ENCODE data around the gene MRGPRX3. TPM values are rescaled to one million over a fixed set of nuclear protein-coding genes. Genes with fewer than 3 reads are reported as not detected.
A peak's percentile ranks its signal among the peaks of the same experiment; 100 is the strongest.

Gene MRGPRX3
- total RNA-seq (not detected), polyA plus RNA-seq (ENCODE audit: insufficient read depth in 1 of 8, insufficient read length in 8 of 8, low replicate concordance in 1 of 8) (not detected)
- long read RNA-seq, donor 1: 0 reads
- long read RNA-seq, donor 2: 0 reads
- long read RNA-seq, donor 3: 0 reads
- long read RNA-seq, donor 4: 0 reads
- long read RNA-seq, donor 5: 0 reads
- long read RNA-seq, donor 6: 0 reads
- long read RNA-seq, donor 7: 0 reads
- long read RNA-seq, donor 8: 0 reads
- long read RNA-seq, donor 9: 0 reads
- long read RNA-seq, donor 10: 0 reads
- long read RNA-seq, donor 11: 0 reads

DNA sequence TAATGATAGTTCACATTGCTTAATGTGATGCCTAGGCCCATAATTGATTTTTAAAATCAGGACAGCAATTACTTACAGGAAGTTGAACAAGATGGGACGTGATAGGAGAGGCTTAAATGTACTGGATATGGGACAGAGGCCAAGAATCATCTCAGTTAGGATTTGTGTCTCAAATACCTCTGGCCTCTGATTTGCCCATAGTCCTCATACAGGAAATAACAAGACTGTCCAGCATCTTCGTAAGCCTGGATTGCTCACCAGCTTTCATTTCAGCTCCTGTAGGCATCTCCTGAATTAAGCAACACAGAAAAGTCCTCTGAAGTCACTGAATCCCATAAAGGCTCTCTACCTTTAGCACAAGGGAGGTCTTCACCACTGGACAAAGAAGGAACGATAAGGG, at the start of gene MRGPRX3:
Gene MRGPRX3, plus strand, starts transcription at position 231 of the 400 bp plus-strand sequence. CDS start 4,632 bp downstream, outside the sequence.
- Histone ChIP-seq H3K4me1 (ENCODE audit: control insufficient read depth, insufficient read depth, low read length) (no peaks in the 10 kb centered on the region), H3K4me3 (ENCODE audit: low read length) (no peak within 1 kb of the TSS), H3K27ac (ENCODE audit: low read length) (no peak within 1 kb of the TSS), H3K36me3 (ENCODE audit: control insufficient read depth, insufficient read depth, low read length) (no peaks in the 10 kb centered on the region), H3K27me3 (ENCODE audit: control insufficient read depth, insufficient read depth, low read length) (no peaks in the 10 kb centered on the region), H3K9me3 (replicated peaks; ENCODE audit: control insufficient read depth, low read depth, low read length) (no peaks in the 10 kb centered on the region)
- no peak for DNase-seq
- no CpG with 5 or more reads among the region's 3 CpGs for WGBS (ENCODE audit: insufficient coverage)

DNA sequence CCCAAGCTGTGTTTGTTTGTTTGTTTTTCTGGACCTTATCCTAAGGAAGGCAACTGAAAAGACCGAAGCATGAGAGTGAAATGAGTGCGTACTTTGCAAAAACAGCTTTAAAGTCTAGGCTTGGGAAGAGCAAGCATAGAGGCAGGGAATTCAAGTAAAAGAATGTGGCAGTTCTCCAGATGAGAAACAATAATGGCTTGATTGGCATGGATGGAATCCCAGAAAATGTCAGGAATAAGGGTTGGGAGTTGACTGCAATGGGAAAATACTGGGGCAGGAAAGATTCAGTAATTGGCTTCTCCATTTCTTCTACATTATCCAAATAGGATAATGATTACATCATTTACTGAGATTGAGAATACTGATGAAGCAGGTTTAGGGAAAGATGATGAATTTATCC, 44.0 kb upstream of the MRGPRX3 start:
- H3K36me3 ChIP-seq (ENCODE audit: control insufficient read depth, insufficient read depth, low read length): peaks cover 37% of the 10 kb centered on the region
- no peaks in the 10 kb centered on the region for H3K9me3 ChIP-seq (replicated peaks; ENCODE audit: control insufficient read depth, low read depth, low read length)
- no peak overlapping the region for H3K27ac ChIP-seq (ENCODE audit: low read length)
- H3K4me3 ChIP-seq (ENCODE audit: low read length): no peak overlapping the region
- no peaks in the 10 kb centered on the region for H3K27me3 ChIP-seq (ENCODE audit: control insufficient read depth, insufficient read depth, low read length)
- no peaks in the 10 kb centered on the region for H3K4me1 ChIP-seq (ENCODE audit: control insufficient read depth, insufficient read depth, low read length)
- no peak for DNase-seq
- 100% methylated on average over 2 of the region's 2 CpGs for WGBS (ENCODE audit: insufficient coverage)

DNA sequence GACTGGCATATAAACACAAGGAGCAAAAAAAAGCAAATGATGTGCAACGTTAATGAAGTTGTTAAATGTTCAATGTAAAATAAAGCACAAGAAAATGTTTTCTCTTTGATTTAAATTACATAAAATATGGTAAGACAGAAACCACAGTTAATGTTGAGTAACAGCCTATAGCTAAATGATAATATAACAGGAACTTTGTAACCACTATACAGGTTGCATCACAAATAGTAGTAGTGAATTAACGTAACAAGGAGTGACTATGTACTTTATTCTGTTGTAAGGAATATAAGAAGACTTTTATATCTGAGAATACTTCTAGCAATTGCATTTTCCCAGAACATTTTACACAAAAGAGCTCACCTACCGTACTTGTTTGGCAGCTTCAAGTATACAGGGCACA, 43.4 kb upstream of the MRGPRX3 start:
- DNase-seq: no peak
- Histone ChIP-seq H3K4me3 (ENCODE audit: low read length) (no peak overlapping the region), H3K27ac (ENCODE audit: low read length) (no peak overlapping the region), H3K36me3 (ENCODE audit: control insufficient read depth, insufficient read depth, low read length) (peaks cover 43% of the 10 kb centered on the region), H3K27me3 (ENCODE audit: control insufficient read depth, insufficient read depth, low read length) (no peaks in the 10 kb centered on the region), H3K4me1 (ENCODE audit: control insufficient read depth, insufficient read depth, low read length) (no peaks in the 10 kb centered on the region), H3K9me3 (replicated peaks; ENCODE audit: control insufficient read depth, low read depth, low read length) (no peaks in the 10 kb centered on the region)
- WGBS (ENCODE audit: insufficient coverage): 100% methylated on average over 1 of the region's 3 CpGs

DNA sequence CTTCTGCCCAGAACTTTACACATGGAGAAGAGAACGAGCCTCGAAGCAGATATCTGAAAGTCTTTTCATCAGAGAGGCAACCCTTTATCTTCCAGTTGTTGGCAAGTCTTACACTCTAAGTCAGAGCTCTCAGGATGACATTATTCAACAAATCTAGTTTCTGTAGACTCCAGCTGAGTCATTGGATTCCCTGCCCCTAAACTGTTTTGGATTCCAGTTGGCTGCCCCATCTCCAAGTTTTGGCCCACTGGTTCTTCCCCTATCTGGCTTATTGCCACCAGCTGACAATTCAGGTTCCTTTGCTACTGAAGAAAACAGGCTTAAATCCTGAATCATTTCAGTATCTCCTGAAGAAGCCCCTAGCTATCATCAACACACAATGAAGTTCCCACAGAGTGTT, 40.6 kb upstream of the MRGPRX3 start:
- peaks cover 49% of the 10 kb centered on the region for H3K36me3 ChIP-seq (ENCODE audit: control insufficient read depth, insufficient read depth, low read length)
- H3K9me3 ChIP-seq (replicated peaks; ENCODE audit: control insufficient read depth, low read depth, low read length): no peaks in the 10 kb centered on the region
- no peak overlapping the region for H3K27ac ChIP-seq (ENCODE audit: low read length)
- DNase-seq: no peak
- H3K4me3 ChIP-seq (ENCODE audit: low read length): no peak overlapping the region
- H3K27me3 ChIP-seq (ENCODE audit: control insufficient read depth, insufficient read depth, low read length): no peaks in the 10 kb centered on the region
- WGBS (ENCODE audit: insufficient coverage): 95% methylated on average over 2 of the region's 2 CpGs
- no peaks in the 10 kb centered on the region for H3K4me1 ChIP-seq (ENCODE audit: control insufficient read depth, insufficient read depth, low read length)

DNA sequence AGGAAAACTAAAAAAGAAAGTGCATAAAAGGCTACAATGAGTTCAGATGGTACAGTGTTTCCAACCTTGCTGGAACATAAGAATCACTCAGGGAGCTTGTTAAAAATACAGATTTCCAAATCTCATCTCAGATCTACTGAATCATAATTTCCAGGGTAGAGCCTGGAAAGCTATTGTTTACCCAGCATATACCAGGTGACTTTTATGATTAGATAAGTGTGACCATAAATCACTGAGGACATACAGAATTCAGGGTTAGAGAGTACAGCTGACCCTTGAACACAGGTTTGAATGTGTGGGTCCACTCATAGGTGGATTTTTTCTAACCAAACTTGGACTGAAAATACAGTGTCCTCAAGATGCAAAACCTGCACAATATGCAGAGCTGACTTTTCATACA, 38.4 kb upstream of the MRGPRX3 start:
- Histone ChIP-seq H3K27ac (ENCODE audit: low read length) (no peak overlapping the region), H3K36me3 (ENCODE audit: control insufficient read depth, insufficient read depth, low read length) (peaks cover 46% of the 10 kb centered on the region), H3K4me1 (ENCODE audit: control insufficient read depth, insufficient read depth, low read length) (no peaks in the 10 kb centered on the region), H3K4me3 (ENCODE audit: low read length) (no peak overlapping the region), H3K9me3 (replicated peaks; ENCODE audit: control insufficient read depth, low read depth, low read length) (no peaks in the 10 kb centered on the region), H3K27me3 (ENCODE audit: control insufficient read depth, insufficient read depth, low read length) (no peaks in the 10 kb centered on the region)
- no peak for DNase-seq

DNA sequence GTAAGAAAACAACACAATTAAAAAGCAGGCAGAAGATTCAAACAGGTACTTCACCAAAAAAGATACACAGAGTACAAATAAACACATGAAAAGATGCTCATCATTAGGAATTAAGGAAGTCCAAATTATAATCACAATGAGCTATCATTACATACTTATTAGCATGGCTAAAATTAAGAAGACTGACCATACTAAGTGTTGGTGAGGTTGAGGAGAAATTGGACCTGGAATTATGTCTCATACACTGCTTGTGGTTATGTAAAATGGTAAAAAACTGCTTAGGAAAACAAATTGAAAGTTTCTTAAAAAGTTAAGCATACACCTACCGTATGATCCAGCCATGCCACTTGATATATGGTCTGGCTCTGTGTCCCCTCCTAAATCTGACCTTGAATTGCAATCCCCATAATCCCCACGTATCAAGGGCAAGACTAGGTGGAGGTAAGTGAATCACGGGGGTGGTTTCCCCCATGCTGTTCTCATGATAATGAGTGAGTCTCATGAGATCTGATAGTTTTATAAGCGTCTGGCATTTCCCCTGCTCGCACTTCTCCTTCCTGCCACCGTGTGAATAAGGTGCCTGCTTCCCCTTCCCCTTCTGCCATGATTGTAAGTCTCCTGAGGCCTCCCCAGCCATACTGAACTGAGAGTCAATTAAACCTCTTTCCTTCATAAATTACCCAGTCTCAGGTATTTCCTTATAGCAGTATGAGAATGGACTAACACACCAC, 31.3 kb upstream of the MRGPRX3 start:
- H3K4me3 ChIP-seq (ENCODE audit: low read length): no peak overlapping the region
- peaks cover 30% of the 10 kb centered on the region for H3K36me3 ChIP-seq (ENCODE audit: control insufficient read depth, insufficient read depth, low read length)
- DNase-seq: no peak
- no peak overlapping the region for H3K27ac ChIP-seq (ENCODE audit: low read length)
- H3K4me1 ChIP-seq (ENCODE audit: control insufficient read depth, insufficient read depth, low read length): peaks cover 6% of the 10 kb centered on the region
- no peaks in the 10 kb centered on the region for H3K9me3 ChIP-seq (replicated peaks; ENCODE audit: control insufficient read depth, low read depth, low read length)
- 60% methylated on average over 1 of the region's 6 CpGs for WGBS (ENCODE audit: insufficient coverage)
- no peaks in the 10 kb centered on the region for H3K27me3 ChIP-seq (ENCODE audit: control insufficient read depth, insufficient read depth, low read length)

DNA sequence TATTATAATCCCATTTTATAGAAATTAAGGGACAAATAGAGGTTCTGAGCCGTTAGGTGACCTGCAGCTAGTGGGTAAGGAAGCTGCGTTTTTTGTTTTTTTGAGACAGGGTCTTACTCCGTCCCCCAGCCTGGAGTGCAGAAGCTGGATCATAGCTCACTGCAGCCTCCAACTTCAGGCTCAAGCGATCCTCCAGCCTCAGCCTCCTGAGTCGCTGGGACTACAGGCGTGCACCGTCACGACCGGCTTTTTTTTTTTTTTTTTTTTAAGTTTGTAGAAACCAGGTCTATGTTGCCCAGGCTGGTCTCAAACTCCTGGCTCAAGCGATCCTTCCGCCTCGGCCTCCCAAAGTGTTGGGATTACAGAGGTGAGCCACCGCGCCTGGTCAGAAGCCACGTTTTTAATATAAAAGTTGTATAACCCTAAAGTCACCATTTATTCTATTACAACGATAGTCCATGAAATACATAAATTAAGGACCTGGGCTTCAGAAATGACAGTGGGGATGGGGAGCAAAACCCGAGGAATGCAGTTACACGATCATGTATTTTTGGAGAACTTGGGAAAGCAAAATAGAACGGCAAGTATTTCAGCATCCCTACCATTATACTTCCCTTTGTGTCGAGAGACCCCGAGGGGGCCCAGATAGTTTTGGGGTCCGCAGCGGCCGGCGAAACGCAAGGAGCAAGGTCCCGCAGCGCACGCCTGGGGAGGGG, 27.1 kb upstream of the MRGPRX3 start:
- H3K36me3 ChIP-seq (ENCODE audit: control insufficient read depth, insufficient read depth, low read length): peaks cover 12% of the 10 kb centered on the region
- H3K9me3 ChIP-seq (replicated peaks; ENCODE audit: control insufficient read depth, low read depth, low read length): no peaks in the 10 kb centered on the region
- 13% methylated on average over 11 of the region's 29 CpGs for WGBS (ENCODE audit: insufficient coverage)
- peak overlapping the region; percentile 13 for H3K27ac ChIP-seq (ENCODE audit: low read length)
- peaks cover 2% of the 10 kb centered on the region for H3K27me3 ChIP-seq (ENCODE audit: control insufficient read depth, insufficient read depth, low read length)
- H3K4me1 ChIP-seq (ENCODE audit: control insufficient read depth, insufficient read depth, low read length): peaks cover 10% of the 10 kb centered on the region
- no peak for DNase-seq
- H3K4me3 ChIP-seq (ENCODE audit: low read length): peak overlapping the region; percentile 99

DNA sequence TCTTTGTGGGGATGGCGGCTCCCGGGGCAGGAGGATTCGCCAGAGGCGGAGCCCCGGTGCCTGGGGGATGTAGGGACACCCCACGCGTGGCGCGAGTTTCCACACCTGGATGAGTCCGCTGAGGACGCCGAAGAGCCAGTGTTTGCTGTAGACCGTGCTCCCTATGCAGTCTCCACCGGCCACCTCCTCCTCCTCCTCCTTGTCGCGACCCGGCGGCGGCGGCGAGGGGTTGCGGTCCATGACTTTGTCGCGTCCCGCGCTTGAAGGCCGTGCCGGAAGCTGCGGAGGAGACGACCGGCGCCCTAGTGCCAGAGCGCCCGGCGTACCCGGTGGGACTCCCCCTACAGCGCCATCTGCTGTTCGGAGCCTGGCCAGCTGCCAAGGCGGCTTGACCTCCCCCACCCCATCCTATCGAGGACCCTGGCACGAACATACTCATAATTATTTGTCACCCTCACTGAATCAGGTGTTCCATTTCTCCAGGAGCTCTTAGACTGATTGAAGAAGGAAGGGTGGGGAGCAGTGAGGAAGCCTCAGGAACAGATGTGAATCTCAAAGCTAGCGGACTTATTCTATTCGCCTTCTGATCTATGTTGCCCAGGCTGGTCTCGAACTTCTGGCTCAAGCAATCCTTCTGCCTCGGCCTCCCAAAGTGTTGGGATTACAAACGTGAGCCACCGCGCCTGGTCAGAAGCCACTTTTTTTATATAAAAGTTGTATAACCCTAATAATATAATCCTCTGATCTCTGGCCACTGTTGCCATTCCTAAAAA, 26.4 kb upstream of the MRGPRX3 start, which contains the start of gene SAAL1:
Gene SAAL1, minus strand, starts transcription at position 281 of the 773 bp plus-strand sequence. Its CDS starts 41 bp downstream, at position 240.
- WGBS (ENCODE audit: insufficient coverage): 4% methylated on average over 35 of the region's 48 CpGs
- no peaks in the 10 kb centered on the region for H3K9me3 ChIP-seq (replicated peaks; ENCODE audit: control insufficient read depth, low read depth, low read length)
- DNase-seq: peak; percentile 85
- peak within 1 kb of the TSS; percentile 99 for H3K4me3 ChIP-seq (ENCODE audit: low read length)
- H3K36me3 ChIP-seq (ENCODE audit: control insufficient read depth, insufficient read depth, low read length): peaks cover 12% of the 10 kb centered on the region
- H3K27me3 ChIP-seq (ENCODE audit: control insufficient read depth, insufficient read depth, low read length): peaks cover 2% of the 10 kb centered on the region
- peaks cover 10% of the 10 kb centered on the region for H3K4me1 ChIP-seq (ENCODE audit: control insufficient read depth, insufficient read depth, low read length)
- peak within 1 kb of the TSS; percentile 13 for H3K27ac ChIP-seq (ENCODE audit: low read length)

DNA sequence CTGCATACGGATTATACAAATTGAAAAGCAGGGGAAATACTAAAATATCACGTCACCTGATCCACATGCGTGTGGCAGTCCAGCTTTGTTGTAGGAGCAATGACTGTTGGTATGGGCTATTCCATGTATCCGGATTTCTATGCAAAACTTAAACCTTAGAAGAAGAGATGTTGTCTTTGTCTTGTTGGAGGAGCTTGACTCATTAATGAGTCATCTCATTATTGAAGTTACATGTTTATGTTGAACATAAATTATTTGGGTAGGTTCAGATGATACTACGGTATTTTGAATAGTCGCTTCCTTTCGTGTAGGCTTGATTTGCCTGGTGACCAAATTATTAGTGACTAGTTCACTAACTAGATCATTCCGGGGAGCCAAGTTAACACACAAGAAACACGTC, 25.7 kb upstream of the MRGPRX3 start:
- H3K4me3 ChIP-seq (ENCODE audit: low read length): no peak overlapping the region
- H3K36me3 ChIP-seq (ENCODE audit: control insufficient read depth, insufficient read depth, low read length): peaks cover 9% of the 10 kb centered on the region
- DNase-seq: no peak
- H3K27ac ChIP-seq (ENCODE audit: low read length): no peak overlapping the region
- H3K9me3 ChIP-seq (replicated peaks; ENCODE audit: control insufficient read depth, low read depth, low read length): no peaks in the 10 kb centered on the region
- 100% methylated on average over 1 of the region's 9 CpGs for WGBS (ENCODE audit: insufficient coverage)
- peaks cover 2% of the 10 kb centered on the region for H3K27me3 ChIP-seq (ENCODE audit: control insufficient read depth, insufficient read depth, low read length)
- peaks cover 10% of the 10 kb centered on the region for H3K4me1 ChIP-seq (ENCODE audit: control insufficient read depth, insufficient read depth, low read length)
